Body of pancreas (tissue), 4 donors: ENCODE data around the gene RPL37.

Experiments
- CTCF ChIP-seq, 7 experiments: fragments of 450-650 bp in 4 of 7; fragments of 200-600 bp in 3 of 7; sonication (generic) in 3 of 7; IDR thresholded peaks; one replicate each; pipeline ENCODE4 v1.5.1; 2016 to 2019; ENCODE audit warnings: antibody characterized with exemption in 7 of 7
- POLR2A ChIP-seq, 3 donors: fragments of 450-650 bp; IDR thresholded peaks; one replicate each; pipeline ENCODE4 v1.6.1; 2016; ENCODE audit warnings: antibody characterized with exemption in 3 of 3, mild to moderate bottlenecking in 2 of 3

DNA sequence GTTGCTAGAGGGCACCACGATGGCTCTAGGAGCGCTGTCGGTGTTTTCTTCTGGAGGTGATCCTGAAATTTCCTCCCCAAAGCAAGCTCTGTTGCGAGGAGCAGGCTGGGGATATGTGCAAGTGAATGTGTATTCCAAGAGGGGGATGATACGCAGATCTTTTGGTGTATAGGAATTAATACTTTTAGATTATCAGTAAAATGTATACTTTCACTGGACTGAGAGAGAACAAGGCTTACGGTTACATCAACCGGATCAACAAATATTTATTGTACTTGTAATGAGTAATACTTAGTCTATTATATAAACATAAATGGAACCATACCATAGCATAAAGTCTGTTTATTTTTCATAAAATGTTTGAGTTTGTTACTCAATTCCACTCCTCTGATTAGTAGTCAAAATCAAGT, 36.2 kb downstream of the RPL37 start:
- TF ChIP-seq CTCF (IDR thresholded peaks at IDR 0.05) (no peak), POLR2A (IDR thresholded peaks at IDR 0.05) (no peak)
